GM23338 (cell line): ENCODE data around the gene CCDC50. TPM values are rescaled to one million over a fixed set of nuclear protein-coding genes. Genes with fewer than 3 reads are reported as not detected.

ENCODE experiments used
- ATAC-seq: fragments of 200-7000 bp; cut with Tn5 transposase; 3 replicates; pipeline ENCODE4 v1.9.1; 2020
- DNase-seq: peaks from one replicate; pipeline ENCODE4 v3.0.0-alpha.2; 2015; ENCODE audit warnings: low spot score
- H2AFZ ChIP-seq: fragments of 200-600 bp; sonication (generic); 2 replicates; pipeline ENCODE4 v1.8.0; 2016; ENCODE audit warnings: antibody characterized with exemption, mild to moderate bottlenecking, moderate library complexity
- H3F3A ChIP-seq: fragments of 200-600 bp; sonication (generic); replicated peaks from 2 replicates; pipeline ENCODE4 v1.8.0; 2017; ENCODE audit warnings: antibody characterized with exemption, mixed run types, low read depth
- H3K27ac ChIP-seq: fragments of 200-600 bp; sonication (generic); 2 replicates; pipeline ENCODE4 v1.6.1; 2016; ENCODE audit warnings: low read depth
- H3K27me3 ChIP-seq: fragments of 200-600 bp; sonication (generic); 2 replicates; pipeline ENCODE4 v1.8.0; 2016; ENCODE audit warnings: mild to moderate bottlenecking, mixed run types, moderate library complexity; ENCODE audit not compliant: insufficient read depth
- H3K36me3 ChIP-seq: fragments of 200-600 bp; sonication (generic); 2 replicates; pipeline ENCODE4 v1.8.0; 2016; ENCODE audit warnings: mild to moderate bottlenecking; ENCODE audit not compliant: insufficient read depth
- H3K4me1 ChIP-seq: fragments of 200-600 bp; sonication (generic); 2 replicates; pipeline ENCODE4 v1.8.0; 2016; ENCODE audit warnings: mild to moderate bottlenecking, moderate library complexity; ENCODE audit not compliant: insufficient read depth
- H3K4me2 ChIP-seq: fragments of 200-600 bp; sonication (generic); 2 replicates; pipeline ENCODE4 v1.7.1; 2017; ENCODE audit warnings: mixed run types
- H3K4me3 ChIP-seq: fragments of 200-600 bp; sonication (generic); 2 replicates; pipeline ENCODE4 v1.6.1; 2016; ENCODE audit warnings: mixed run types
- H3K79me2 ChIP-seq: fragments of 200-600 bp; sonication (generic); replicated peaks from 2 replicates; pipeline ENCODE4 v1.8.0; 2017; ENCODE audit warnings: mild to moderate bottlenecking; ENCODE audit not compliant: insufficient read depth
- H3K9me2 ChIP-seq: fragments of 200-600 bp; sonication (generic); 2 replicates; pipeline ENCODE4 v1.8.0; 2017; ENCODE audit not compliant: insufficient read depth
- H4K20me1 ChIP-seq: fragments of 200-600 bp; sonication (generic); replicated peaks from 2 replicates; pipeline ENCODE4 v1.8.0; 2017; ENCODE audit warnings: mild to moderate bottlenecking; ENCODE audit not compliant: insufficient read depth
- H3K27ac Mint-ChIP-seq: 2 replicates; pipeline ENCODE4 v1.8.0; 2020; ENCODE audit warnings: inconsistent platforms, mild to moderate bottlenecking, moderate library complexity, mixed read lengths
- H3K27me3 Mint-ChIP-seq: 3 replicates; pipeline ENCODE4 v1.8.0; 2022; ENCODE audit warnings: low read depth, mild to moderate bottlenecking, moderate library complexity, mixed read lengths, inconsistent platforms; ENCODE audit not compliant: insufficient read depth, poor library complexity
- H3K36me3 Mint-ChIP-seq: 3 replicates; pipeline ENCODE4 v1.8.0; 2021; ENCODE audit warnings: low read depth, mild to moderate bottlenecking, inconsistent platforms, moderate library complexity, mixed read lengths
- H3K4me1 Mint-ChIP-seq: 3 replicates; pipeline ENCODE4 v1.8.0; 2020; ENCODE audit warnings: mild to moderate bottlenecking, inconsistent platforms, mixed read lengths
- H3K4me3 Mint-ChIP-seq: 3 replicates; pipeline ENCODE4 v1.8.0; 2021; ENCODE audit warnings: moderate library complexity, mild to moderate bottlenecking, inconsistent platforms, mixed read lengths
- H3K9me3 Mint-ChIP-seq: 3 replicates; pipeline ENCODE4 v1.8.0; 2020; ENCODE audit warnings: moderate library complexity, mild to moderate bottlenecking, inconsistent platforms, mixed read lengths
- CREB1 ChIP-seq: fragments of 250-450 bp; sonication (Bioruptor Pico); IDR thresholded peaks from 2 replicates; pipeline ENCODE4 v1.5.0; 2020; ENCODE audit warnings: low read depth, mild to moderate bottlenecking, moderate library complexity
- EZH2phosphoT487 ChIP-seq: fragments of 200-600 bp; sonication (generic); IDR thresholded peaks from one replicate; pipeline ENCODE4 v1.8.1; 2018; ENCODE audit warnings: antibody characterized with exemption; ENCODE audit not compliant: unreplicated experiment
- NANOG ChIP-seq: IDR thresholded peaks from 2 replicates; pipeline ENCODE4 v1.6.1; 2016; ENCODE audit warnings: antibody characterized with exemption, borderline replicate concordance
- STAT1 ChIP-seq: IDR thresholded peaks from one replicate; pipeline ENCODE4 v1.6.1; 2016; ENCODE audit warnings: antibody characterized with exemption; ENCODE audit not compliant: unreplicated experiment
- polyA plus RNA-seq: library from polyadenylated mRNA; unstranded; fragments of >200 nt; fragmentation: Nextera tagmentation; extraction: Ambion mirVana; gene quantifications from 2 replicates; pipeline ENCODE4 v1.2.1, GENCODE V29; 2016
- total RNA-seq: library from RNA; depleted of rRNA; stranded (reverse); fragments of >200 nt; shearing (Covaris generic); gene quantifications from 2 replicates; pipeline ENCODE4 v1.2.3, GENCODE V29; 2014
- TF ChIP-seq, protein P1 (sequence below): fragments of 250-450 bp; sonication (Bioruptor Pico); IDR thresholded peaks from 2 replicates; pipeline ENCODE4 v1.5.0; 2020; ENCODE audit warnings: mild to moderate bottlenecking, moderate library complexity

CCDC50 gene
- total and polyA plus RNA-seq, 2 experiments from 2014 or later = 22.4 to 25.4 TPM

DNA sequence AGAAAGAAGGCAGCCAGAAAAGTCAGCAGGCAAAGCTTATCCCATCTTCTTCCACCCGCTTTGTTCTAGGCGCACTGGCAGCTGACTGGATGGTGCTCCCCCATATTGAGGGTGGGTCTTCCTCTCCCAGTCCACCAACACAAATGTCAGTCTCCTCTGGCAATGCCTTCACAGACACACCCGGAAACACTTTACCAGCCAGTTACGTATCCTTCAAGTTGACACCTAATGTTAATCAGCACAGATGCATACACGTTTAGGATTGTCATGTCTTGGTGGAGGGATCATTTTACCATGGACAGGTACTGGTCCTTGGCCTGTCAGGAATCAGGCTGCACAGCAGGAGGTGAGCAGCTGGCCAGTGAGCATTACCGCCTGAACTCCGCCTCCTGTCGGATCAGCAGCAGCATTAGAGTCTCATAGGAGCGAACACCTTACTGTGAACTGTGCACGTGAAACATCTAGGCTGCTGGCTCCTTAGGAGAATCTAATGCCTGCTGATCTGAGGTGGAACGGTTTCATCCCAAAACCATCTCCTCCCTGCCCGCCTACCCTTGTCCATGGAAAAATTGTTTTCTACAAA lies 72.7 kb downstream of the CCDC50 start:
- no peak overlapping the region for H3K4me3 Mint-ChIP-seq

More for the DNA sequence above, 72.7 kb downstream of the CCDC50 start:
- no peak overlapping the region for H3K4me2 ChIP-seq
- H3K4me1 Mint-ChIP-seq = peaks cover 5% of the 10 kb centered on the region
- H3K36me3 Mint-ChIP-seq = peaks cover 8% of the 10 kb centered on the region; the same call in 2 of the 3 replicates
- 0 out of 2 replicates have a peak, but pooled peaks cover 3% of the 10 kb centered on the region for H3K36me3 ChIP-seq
- no peaks in the 10 kb centered on the region for H3K27me3 ChIP-seq
- DNase-seq (no peak), ATAC-seq (no peak)
- H3K4me1 ChIP-seq = peaks cover 5% of the 10 kb centered on the region; the same call in 1 of the 2 replicates
- no peak overlapping the region for H3K4me3 ChIP-seq
- no peaks in the 10 kb centered on the region; the same call in 2 of the 3 replicates for H3K9me3 Mint-ChIP-seq
- H4K20me1 ChIP-seq = no peaks in the 10 kb centered on the region
- H3K27me3 Mint-ChIP-seq = peaks cover 3% of the 10 kb centered on the region
- no peak overlapping the region for H2AFZ ChIP-seq
- TF ChIP-seq EZH2phosphoT487 = no peak
- no peak for TF ChIP-seq CREB1 (CRISPR knock-in tag)
- TF ChIP-seq STAT1 = no peak
- TF ChIP-seq, protein P1, sequence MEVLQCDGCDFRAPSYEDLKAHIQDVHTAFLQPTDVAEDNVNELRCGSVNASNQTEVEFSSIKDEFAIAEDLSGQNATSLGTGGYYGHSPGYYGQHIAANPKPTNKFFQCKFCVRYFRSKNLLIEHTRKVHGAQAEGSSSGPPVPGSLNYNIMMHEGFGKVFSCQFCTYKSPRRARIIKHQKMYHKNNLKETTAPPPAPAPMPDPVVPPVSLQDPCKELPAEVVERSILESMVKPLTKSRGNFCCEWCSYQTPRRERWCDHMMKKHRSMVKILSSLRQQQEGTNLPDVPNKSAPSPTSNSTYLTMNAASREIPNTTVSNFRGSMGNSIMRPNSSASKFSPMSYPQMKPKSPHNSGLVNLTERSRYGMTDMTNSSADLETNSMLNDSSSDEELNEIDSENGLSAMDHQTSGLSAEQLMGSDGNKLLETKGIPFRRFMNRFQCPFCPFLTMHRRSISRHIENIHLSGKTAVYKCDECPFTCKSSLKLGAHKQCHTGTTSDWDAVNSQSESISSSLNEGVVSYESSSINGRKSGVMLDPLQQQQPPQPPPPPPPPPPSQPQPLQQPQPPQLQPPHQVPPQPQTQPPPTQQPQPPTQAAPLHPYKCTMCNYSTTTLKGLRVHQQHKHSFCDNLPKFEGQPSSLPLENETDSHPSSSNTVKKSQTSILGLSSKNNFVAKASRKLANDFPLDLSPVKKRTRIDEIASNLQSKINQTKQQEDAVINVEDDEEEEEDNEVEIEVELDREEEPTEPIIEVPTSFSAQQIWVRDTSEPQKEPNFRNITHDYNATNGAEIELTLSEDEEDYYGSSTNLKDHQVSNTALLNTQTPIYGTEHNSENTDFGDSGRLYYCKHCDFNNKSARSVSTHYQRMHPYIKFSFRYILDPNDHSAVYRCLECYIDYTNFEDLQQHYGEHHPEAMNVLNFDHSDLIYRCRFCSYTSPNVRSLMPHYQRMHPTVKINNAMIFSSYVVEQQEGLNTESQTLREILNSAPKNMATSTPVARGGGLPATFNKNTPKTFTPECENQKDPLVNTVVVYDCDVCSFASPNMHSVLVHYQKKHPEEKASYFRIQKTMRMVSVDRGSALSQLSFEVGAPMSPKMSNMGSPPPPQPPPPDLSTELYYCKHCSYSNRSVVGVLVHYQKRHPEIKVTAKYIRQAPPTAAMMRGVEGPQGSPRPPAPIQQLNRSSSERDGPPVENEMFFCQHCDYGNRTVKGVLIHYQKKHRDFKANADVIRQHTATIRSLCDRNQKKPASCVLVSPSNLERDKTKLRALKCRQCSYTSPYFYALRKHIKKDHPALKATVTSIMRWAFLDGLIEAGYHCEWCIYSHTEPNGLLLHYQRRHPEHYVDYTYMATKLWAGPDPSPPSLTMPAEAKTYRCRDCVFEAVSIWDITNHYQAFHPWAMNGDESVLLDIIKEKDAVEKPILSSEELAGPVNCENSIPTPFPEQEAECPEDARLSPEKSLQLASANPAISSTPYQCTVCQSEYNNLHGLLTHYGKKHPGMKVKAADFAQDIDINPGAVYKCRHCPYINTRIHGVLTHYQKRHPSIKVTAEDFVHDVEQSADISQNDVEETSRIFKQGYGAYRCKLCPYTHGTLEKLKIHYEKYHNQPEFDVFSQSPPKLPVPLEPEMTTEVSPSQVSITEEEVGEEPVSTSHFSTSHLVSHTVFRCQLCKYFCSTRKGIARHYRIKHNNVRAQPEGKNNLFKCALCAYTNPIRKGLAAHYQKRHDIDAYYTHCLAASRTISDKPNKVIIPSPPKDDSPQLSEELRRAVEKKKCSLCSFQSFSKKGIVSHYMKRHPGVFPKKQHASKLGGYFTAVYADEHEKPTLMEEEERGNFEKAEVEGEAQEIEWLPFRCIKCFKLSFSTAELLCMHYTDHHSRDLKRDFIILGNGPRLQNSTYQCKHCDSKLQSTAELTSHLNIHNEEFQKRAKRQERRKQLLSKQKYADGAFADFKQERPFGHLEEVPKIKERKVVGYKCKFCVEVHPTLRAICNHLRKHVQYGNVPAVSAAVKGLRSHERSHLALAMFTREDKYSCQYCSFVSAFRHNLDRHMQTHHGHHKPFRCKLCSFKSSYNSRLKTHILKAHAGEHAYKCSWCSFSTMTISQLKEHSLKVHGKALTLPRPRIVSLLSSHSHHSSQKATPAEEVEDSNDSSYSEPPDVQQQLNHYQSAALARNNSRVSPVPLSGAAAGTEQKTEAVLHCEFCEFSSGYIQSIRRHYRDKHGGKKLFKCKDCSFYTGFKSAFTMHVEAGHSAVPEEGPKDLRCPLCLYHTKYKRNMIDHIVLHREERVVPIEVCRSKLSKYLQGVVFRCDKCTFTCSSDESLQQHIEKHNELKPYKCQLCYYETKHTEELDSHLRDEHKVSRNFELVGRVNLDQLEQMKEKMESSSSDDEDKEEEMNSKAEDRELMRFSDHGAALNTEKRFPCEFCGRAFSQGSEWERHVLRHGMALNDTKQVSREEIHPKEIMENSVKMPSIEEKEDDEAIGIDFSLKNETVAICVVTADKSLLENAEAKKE (CRISPR knock-in tag) = no peak
- TF ChIP-seq NANOG = no peak
- H3K9me2 ChIP-seq = no peaks in the 10 kb centered on the region; the same call in 1 of the 2 replicates
- no peaks in the 10 kb centered on the region for H3F3A ChIP-seq
- H3K79me2 ChIP-seq = no peaks in the 10 kb centered on the region
- H3K27ac Mint-ChIP-seq = no peak overlapping the region
- H3K27ac ChIP-seq = no peak overlapping the region
